Measurements from ENCODE around the gene FAM107A. TPM values are rescaled to one million over a fixed set of nuclear protein-coding genes. Genes with fewer than 3 reads are reported as not detected.
A peak's percentile ranks its signal among the peaks of the same experiment; 100 is the strongest.

The FAM107A gene
- total and polyA plus RNA-seq, 4 experiments from 2014 or later: not detected

GRCh38 chr3:58621086-58621830 is 44.1 kb upstream of the FAM107A start:
- Histone ChIP-seq H3K27ac (ENCODE audit: low read depth, low read length) (no peak overlapping the region), H3K4me3 (ENCODE audit: low read length in 2 of 2) (no peak overlapping the region), H3K36me3 (ENCODE audit: insufficient read depth, low read length) (no peaks in the 10 kb centered on the region), H3K4me1 (ENCODE audit: insufficient read depth, low read length) (no peaks in the 10 kb centered on the region), H3K9me3 (ENCODE audit: control insufficient read depth in 1 of 2, low read length in 2 of 2) (no peaks in the 10 kb centered on the region), H3K27me3 (ENCODE audit: insufficient read depth, low read length) (no peaks in the 10 kb centered on the region)
- Mint-ChIP-seq H3K36me3 (no peaks in the 10 kb centered on the region), H3K4me1 (peaks cover 0 to 4% (median under 1%) of the 10 kb centered on the region in 4 donors), H3K27me3 (no peaks in the 10 kb centered on the region), H3K27ac (peak overlapping the region in 1 of 7 donors; percentile 43), H3K9me3 (no peaks in the 10 kb centered on the region), H3K4me3 (no peak overlapping the region)
- ChIA-PET CTCF (ENCODE audit: partially characterized antibody) (interaction anchor here (1.1 to 1.3 kb wide), 2 partner anchors 9 to 12 kb away, joined by 3 to 4 read pairs; no protein-coding TSS in a partner anchor), POLR2A (ENCODE audit: partially characterized antibody) (no interaction called here)
- intact Hi-C loops (cut with micrococcal nuclease): no loop called here
- DNase-seq: no peak

- Histone ChIP-seq H3K27ac (ENCODE audit: low read depth, low read length) (no peak overlapping the region), H3K4me3 (ENCODE audit: low read length in 2 of 2) (no peak overlapping the region), H3K36me3 (ENCODE audit: insufficient read depth, low read length) (no peaks in the 10 kb centered on the region), H3K27me3 (ENCODE audit: insufficient read depth, low read length) (no peaks in the 10 kb centered on the region), H3K4me1 (ENCODE audit: insufficient read depth, low read length) (no peaks in the 10 kb centered on the region), H3K9me3 (ENCODE audit: control insufficient read depth in 1 of 2, low read length in 2 of 2) (no peaks in the 10 kb centered on the region)
- Mint-ChIP-seq H3K4me3 (no peak overlapping the region), H3K4me1 (peaks cover 0 to 4% (median under 1%) of the 10 kb centered on the region in 4 donors), H3K27ac (no peak overlapping the region), H3K9me3 (no peaks in the 10 kb centered on the region), H3K36me3 (no peaks in the 10 kb centered on the region), H3K27me3 (no peaks in the 10 kb centered on the region)
- ChIA-PET CTCF (ENCODE audit: partially characterized antibody) (interaction anchor here (1.7 kb wide), 1 partner anchor 10 kb away, joined by 5 read pairs; no protein-coding TSS in a partner anchor), POLR2A (ENCODE audit: partially characterized antibody) (no interaction called here)
- intact Hi-C loops (cut with micrococcal nuclease): no loop called here
- no peak for DNase-seq
Measured at GRCh38 chr3:58620421-58620820, 43.2 kb upstream of the FAM107A start.

GRCh38 chr3:58617338-58617761 is 40.2 kb upstream of the FAM107A start:
- Mint-ChIP-seq H3K36me3 (no peaks in the 10 kb centered on the region), H3K4me1 (no peaks in the 10 kb centered on the region), H3K9me3 (no peaks in the 10 kb centered on the region), H3K27me3 (no peaks in the 10 kb centered on the region), H3K27ac (no peak overlapping the region), H3K4me3 (no peak overlapping the region)
- DNase-seq: no peak
- ChIA-PET POLR2A (ENCODE audit: partially characterized antibody) (no interaction called here), CTCF (ENCODE audit: partially characterized antibody) (interaction anchor here (0.7 to 2.9 kb wide), 4 partner anchors 9 to 14 kb away, joined by 3 to 11 read pairs (median 6); no protein-coding TSS in a partner anchor)
- H3K4me1 ChIP-seq (ENCODE audit: insufficient read depth, low read length): no peaks in the 10 kb centered on the region
- no peaks in the 10 kb centered on the region for H3K36me3 ChIP-seq (ENCODE audit: insufficient read depth, low read length)
- no peaks in the 10 kb centered on the region for H3K9me3 ChIP-seq (ENCODE audit: control insufficient read depth in 1 of 2, low read length in 2 of 2)
- H3K27me3 ChIP-seq (ENCODE audit: insufficient read depth, low read length): no peaks in the 10 kb centered on the region
- intact Hi-C loops (cut with micrococcal nuclease): no loop called here
- no peak overlapping the region for H3K4me3 ChIP-seq (ENCODE audit: low read length in 2 of 2)
- no peak overlapping the region for H3K27ac ChIP-seq (ENCODE audit: low read depth, low read length)

GRCh38 chr3:58613236-58614132 is 36.3 kb upstream of the FAM107A start:
- Mint-ChIP-seq H3K4me1 (no peaks in the 10 kb centered on the region), H3K9me3 (no peaks in the 10 kb centered on the region), H3K4me3 (no peak overlapping the region), H3K27ac (no peak overlapping the region), H3K36me3 (no peaks in the 10 kb centered on the region), H3K27me3 (peaks cover 0 to 5% of the 10 kb centered on the region in 2 donors)
- no peaks in the 10 kb centered on the region for H3K36me3 ChIP-seq (ENCODE audit: insufficient read depth, low read length)
- no peaks in the 10 kb centered on the region for H3K27me3 ChIP-seq (ENCODE audit: insufficient read depth, low read length)
- H3K27ac ChIP-seq (ENCODE audit: low read depth, low read length): no peak overlapping the region
- H3K4me3 ChIP-seq (ENCODE audit: low read length in 2 of 2): no peak overlapping the region
- ChIA-PET POLR2A (ENCODE audit: partially characterized antibody) (no interaction called here), CTCF (ENCODE audit: partially characterized antibody) (interaction anchor here (1.2 kb wide), 1 partner anchor 17 kb away, joined by 3 read pairs; no protein-coding TSS in a partner anchor)
- no peak for DNase-seq
- H3K9me3 ChIP-seq (ENCODE audit: control insufficient read depth in 1 of 2, low read length in 2 of 2): no peaks in the 10 kb centered on the region
- intact Hi-C loops (cut with micrococcal nuclease): no loop called here
- H3K4me1 ChIP-seq (ENCODE audit: insufficient read depth, low read length): no peaks in the 10 kb centered on the region

GRCh38 chr3:58612830-58613229 is 35.6 kb upstream of the FAM107A start:
- Mint-ChIP-seq H3K27ac (peak overlapping the region in 1 of 7 donors; percentile 19), H3K27me3 (peaks cover 2 to 5% of the 10 kb centered on the region in 2 donors), H3K4me3 (no peak overlapping the region), H3K9me3 (no peaks in the 10 kb centered on the region), H3K36me3 (no peaks in the 10 kb centered on the region), H3K4me1 (no peaks in the 10 kb centered on the region)
- intact Hi-C loops (cut with micrococcal nuclease): no loop called here
- Histone ChIP-seq H3K27me3 (ENCODE audit: insufficient read depth, low read length) (no peaks in the 10 kb centered on the region), H3K4me3 (ENCODE audit: low read length in 2 of 2) (no peak overlapping the region), H3K27ac (ENCODE audit: low read depth, low read length) (no peak overlapping the region), H3K9me3 (ENCODE audit: control insufficient read depth in 1 of 2, low read length in 2 of 2) (no peaks in the 10 kb centered on the region), H3K4me1 (ENCODE audit: insufficient read depth, low read length) (no peaks in the 10 kb centered on the region), H3K36me3 (ENCODE audit: insufficient read depth, low read length) (no peaks in the 10 kb centered on the region)
- ChIA-PET CTCF (ENCODE audit: partially characterized antibody) (interaction anchor here (1.2 kb wide), 1 partner anchor 17 kb away, joined by 3 read pairs; no protein-coding TSS in a partner anchor), POLR2A (ENCODE audit: partially characterized antibody) (no interaction called here)
- no peak for DNase-seq

- no peaks in the 10 kb centered on the region for H3K36me3 ChIP-seq (ENCODE audit: insufficient read depth, low read length)
- H3K27me3 ChIP-seq (ENCODE audit: insufficient read depth, low read length): no peaks in the 10 kb centered on the region
- Mint-ChIP-seq H3K36me3 (no peaks in the 10 kb centered on the region), H3K4me1 (no peaks in the 10 kb centered on the region), H3K4me3 (no peak overlapping the region), H3K27me3 (peaks cover 5 to 8% of the 10 kb centered on the region in 2 donors), H3K9me3 (no peaks in the 10 kb centered on the region), H3K27ac (no peak overlapping the region)
- POLR2A ChIA-PET (ENCODE audit: partially characterized antibody): no interaction called here
- no peaks in the 10 kb centered on the region for H3K9me3 ChIP-seq (ENCODE audit: control insufficient read depth in 1 of 2, low read length in 2 of 2)
- H3K4me3 ChIP-seq (ENCODE audit: low read length in 2 of 2): no peak overlapping the region
- CTCF ChIA-PET (ENCODE audit: partially characterized antibody): no interaction called here
- H3K4me1 ChIP-seq (ENCODE audit: insufficient read depth, low read length): no peaks in the 10 kb centered on the region
- no peak overlapping the region for H3K27ac ChIP-seq (ENCODE audit: low read depth, low read length)
- intact Hi-C loops (cut with micrococcal nuclease): no loop called here
- no peak for DNase-seq
Measured at GRCh38 chr3:58609990-58610389, 32.8 kb upstream of the FAM107A start.

- H3K27me3 Mint-ChIP-seq: peaks cover 9% of the 10 kb centered on the region in 2 donors
Measured at GRCh38 chr3:58608648-58609047, 31.5 kb upstream of the FAM107A start.

More at GRCh38 chr3:58608648-58609047, 31.5 kb upstream of the FAM107A start:
- H3K4me1 Mint-ChIP-seq: no peaks in the 10 kb centered on the region
- ChIA-PET CTCF (ENCODE audit: partially characterized antibody) (no interaction called here), POLR2A (ENCODE audit: partially characterized antibody) (no interaction called here)
- H3K27me3 ChIP-seq (ENCODE audit: insufficient read depth, low read length): peaks cover 1% of the 10 kb centered on the region
- H3K4me3 ChIP-seq (ENCODE audit: low read length in 2 of 2): no peak overlapping the region
- H3K36me3 Mint-ChIP-seq: no peaks in the 10 kb centered on the region
- no peak overlapping the region for H3K4me3 Mint-ChIP-seq
- no peak overlapping the region for H3K27ac Mint-ChIP-seq
- intact Hi-C loops (cut with micrococcal nuclease): no loop called here
- H3K9me3 Mint-ChIP-seq: peaks cover 0 to 2% (median 0%) of the 10 kb centered on the region in 8 donors
- no peak for DNase-seq
- H3K27ac ChIP-seq (ENCODE audit: low read depth, low read length): no peak overlapping the region
- H3K36me3 ChIP-seq (ENCODE audit: insufficient read depth, low read length): no peaks in the 10 kb centered on the region
- no peaks in the 10 kb centered on the region for H3K4me1 ChIP-seq (ENCODE audit: insufficient read depth, low read length)
- H3K9me3 ChIP-seq (ENCODE audit: control insufficient read depth in 1 of 2, low read length in 2 of 2): no peaks in the 10 kb centered on the region

Measured in CD4-positive, alpha-beta memory T cell (primary cell).